ENCODE measurements around the gene RTKN. TPM values are rescaled to one million over a fixed set of nuclear protein-coding genes. Genes with fewer than 3 reads are reported as not detected.
A peak's percentile ranks its signal among the peaks of the same experiment; 100 is the strongest.

The RTKN gene
- total and polyA plus RNA-seq, 2 of the 13 experiments (the other 11 are each of a cell fraction or from before 2014, with no cell fraction given), result 159 to 166 TPM

DNA sequence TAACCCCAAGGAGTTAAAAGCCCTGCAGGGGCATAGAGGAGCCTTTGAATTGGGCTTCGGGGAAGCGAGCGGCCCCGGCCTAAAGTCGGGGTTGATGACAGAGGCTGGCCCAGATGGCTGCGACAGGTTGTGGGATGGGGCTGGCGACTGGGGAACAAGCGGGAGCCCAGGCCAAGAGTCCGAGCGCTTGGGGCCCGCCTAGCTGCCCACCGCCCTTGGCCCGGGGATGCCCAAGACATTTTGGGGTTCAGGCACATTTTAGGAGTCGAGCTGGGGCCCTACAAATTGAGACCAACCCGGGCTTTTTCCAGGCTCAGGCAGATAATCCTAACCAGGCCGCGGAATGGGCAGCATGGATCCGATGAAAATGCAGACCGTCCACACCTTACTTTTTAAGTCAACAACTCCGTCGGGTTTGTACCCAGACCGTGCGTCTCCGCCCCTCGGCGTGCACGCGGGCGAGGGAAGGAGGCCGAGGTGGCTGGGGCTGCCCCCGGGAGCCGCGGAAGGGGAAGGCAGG is 507 bp downstream of the RTKN start (continued):
- TF ChIP-seq, protein P1, sequence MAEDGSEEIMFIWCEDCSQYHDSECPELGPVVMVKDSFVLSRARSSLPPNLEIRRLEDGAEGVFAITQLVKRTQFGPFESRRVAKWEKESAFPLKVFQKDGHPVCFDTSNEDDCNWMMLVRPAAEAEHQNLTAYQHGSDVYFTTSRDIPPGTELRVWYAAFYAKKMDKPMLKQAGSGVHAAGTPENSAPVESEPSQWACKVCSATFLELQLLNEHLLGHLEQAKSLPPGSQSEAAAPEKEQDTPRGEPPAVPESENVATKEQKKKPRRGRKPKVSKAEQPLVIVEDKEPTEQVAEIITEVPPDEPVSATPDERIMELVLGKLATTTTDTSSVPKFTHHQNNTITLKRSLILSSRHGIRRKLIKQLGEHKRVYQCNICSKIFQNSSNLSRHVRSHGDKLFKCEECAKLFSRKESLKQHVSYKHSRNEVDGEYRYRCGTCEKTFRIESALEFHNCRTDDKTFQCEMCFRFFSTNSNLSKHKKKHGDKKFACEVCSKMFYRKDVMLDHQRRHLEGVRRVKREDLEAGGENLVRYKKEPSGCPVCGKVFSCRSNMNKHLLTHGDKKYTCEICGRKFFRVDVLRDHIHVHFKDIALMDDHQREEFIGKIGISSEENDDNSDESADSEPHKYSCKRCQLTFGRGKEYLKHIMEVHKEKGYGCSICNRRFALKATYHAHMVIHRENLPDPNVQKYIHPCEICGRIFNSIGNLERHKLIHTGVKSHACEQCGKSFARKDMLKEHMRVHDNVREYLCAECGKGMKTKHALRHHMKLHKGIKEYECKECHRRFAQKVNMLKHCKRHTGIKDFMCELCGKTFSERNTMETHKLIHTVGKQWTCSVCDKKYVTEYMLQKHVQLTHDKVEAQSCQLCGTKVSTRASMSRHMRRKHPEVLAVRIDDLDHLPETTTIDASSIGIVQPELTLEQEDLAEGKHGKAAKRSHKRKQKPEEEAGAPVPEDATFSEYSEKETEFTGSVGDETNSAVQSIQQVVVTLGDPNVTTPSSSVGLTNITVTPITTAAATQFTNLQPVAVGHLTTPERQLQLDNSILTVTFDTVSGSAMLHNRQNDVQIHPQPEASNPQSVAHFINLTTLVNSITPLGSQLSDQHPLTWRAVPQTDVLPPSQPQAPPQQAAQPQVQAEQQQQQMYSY (CRISPR knock-in tag; IDR thresholded peaks at IDR 0.05), result no peak
- no peak for TF ChIP-seq ZFY (CRISPR knock-in tag; IDR thresholded peaks at IDR 0.05)
- no peak for TF ChIP-seq ZC3H13 (CRISPR knock-in tag; IDR thresholded peaks at IDR 0.05)
- peak; percentile 13 for TF ChIP-seq PHF5A (CRISPR knock-in tag; IDR thresholded peaks at IDR 0.05; ENCODE audit: low read depth, unreplicated experiment)
- TF ChIP-seq ZNF468 (CRISPR knock-in tag; IDR thresholded peaks at IDR 0.05), result 0 out of 2 replicates have a peak, but pooled peaks have one; percentile 13
- TF ChIP-seq, protein P2, sequence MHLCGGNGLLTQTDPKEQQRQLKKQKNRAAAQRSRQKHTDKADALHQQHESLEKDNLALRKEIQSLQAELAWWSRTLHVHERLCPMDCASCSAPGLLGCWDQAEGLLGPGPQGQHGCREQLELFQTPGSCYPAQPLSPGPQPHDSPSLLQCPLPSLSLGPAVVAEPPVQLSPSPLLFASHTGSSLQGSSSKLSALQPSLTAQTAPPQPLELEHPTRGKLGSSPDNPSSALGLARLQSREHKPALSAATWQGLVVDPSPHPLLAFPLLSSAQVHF (CRISPR knock-in tag; IDR thresholded peaks at IDR 0.05), result 0 out of 2 replicates have a peak, but pooled peaks have one; percentile 15
- TF ChIP-seq HNF4G (IDR thresholded peaks at IDR 0.05; ENCODE audit: borderline replicate concordance, low read depth, low read length), result 0 out of 2 replicates have a peak, but pooled peaks have one; percentile 3
- TF ChIP-seq HNF4G (CRISPR knock-in tag; IDR thresholded peaks at IDR 0.05; ENCODE audit: borderline replicate concordance, low read depth), result peak; percentile 15; the same call in 1 of the 2 replicates
- no peak for TF ChIP-seq SRSF9 (IDR thresholded peaks at IDR 0.05; ENCODE audit: borderline replicate concordance, insufficient read depth, low read depth, low read length, poor library complexity, severe bottlenecking)
- TF ChIP-seq GPN1 (CRISPR knock-in tag; IDR thresholded peaks at IDR 0.05; ENCODE audit: borderline replicate concordance), result no peak
- TF ChIP-seq RORA (CRISPR knock-in tag; IDR thresholded peaks at IDR 0.05), result no peak
- 0 out of 2 replicates have a peak, but pooled peaks have one; percentile 7 for TF ChIP-seq NRL (CRISPR knock-in tag; IDR thresholded peaks at IDR 0.05; ENCODE audit: borderline replicate concordance)
- 0 out of 2 replicates have a peak, but pooled peaks have one; percentile 42 for TF ChIP-seq FOSL1 (CRISPR knock-in tag; IDR thresholded peaks at IDR 0.05; ENCODE audit: borderline replicate concordance)
- TF ChIP-seq SNAPC2 (CRISPR knock-in tag; IDR thresholded peaks at IDR 0.05), result peak; percentile 11; the same call in 1 of the 2 replicates
- TF ChIP-seq ZNF224 (CRISPR knock-in tag; IDR thresholded peaks at IDR 0.05), result 0 out of 2 replicates have a peak, but pooled peaks have one; percentile 11
- TF ChIP-seq HOXA9 (CRISPR knock-in tag; IDR thresholded peaks at IDR 0.05; ENCODE audit: borderline replicate concordance), result 0 out of 2 replicates have a peak, but pooled peaks have one; percentile 59
- no peak; the same call in 1 of the 2 replicates for TF ChIP-seq ZNF232 (CRISPR knock-in tag; IDR thresholded peaks at IDR 0.05; ENCODE audit: borderline replicate concordance)
- TF ChIP-seq, protein P3, sequence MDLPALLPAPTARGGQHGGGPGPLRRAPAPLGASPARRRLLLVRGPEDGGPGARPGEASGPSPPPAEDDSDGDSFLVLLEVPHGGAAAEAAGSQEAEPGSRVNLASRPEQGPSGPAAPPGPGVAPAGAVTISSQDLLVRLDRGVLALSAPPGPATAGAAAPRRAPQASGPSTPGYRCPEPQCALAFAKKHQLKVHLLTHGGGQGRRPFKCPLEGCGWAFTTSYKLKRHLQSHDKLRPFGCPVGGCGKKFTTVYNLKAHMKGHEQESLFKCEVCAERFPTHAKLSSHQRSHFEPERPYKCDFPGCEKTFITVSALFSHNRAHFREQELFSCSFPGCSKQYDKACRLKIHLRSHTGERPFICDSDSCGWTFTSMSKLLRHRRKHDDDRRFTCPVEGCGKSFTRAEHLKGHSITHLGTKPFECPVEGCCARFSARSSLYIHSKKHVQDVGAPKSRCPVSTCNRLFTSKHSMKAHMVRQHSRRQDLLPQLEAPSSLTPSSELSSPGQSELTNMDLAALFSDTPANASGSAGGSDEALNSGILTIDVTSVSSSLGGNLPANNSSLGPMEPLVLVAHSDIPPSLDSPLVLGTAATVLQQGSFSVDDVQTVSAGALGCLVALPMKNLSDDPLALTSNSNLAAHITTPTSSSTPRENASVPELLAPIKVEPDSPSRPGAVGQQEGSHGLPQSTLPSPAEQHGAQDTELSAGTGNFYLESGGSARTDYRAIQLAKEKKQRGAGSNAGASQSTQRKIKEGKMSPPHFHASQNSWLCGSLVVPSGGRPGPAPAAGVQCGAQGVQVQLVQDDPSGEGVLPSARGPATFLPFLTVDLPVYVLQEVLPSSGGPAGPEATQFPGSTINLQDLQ (CRISPR knock-in tag; IDR thresholded peaks at IDR 0.05), result 0 out of 2 replicates have a peak, but pooled peaks have one; percentile 2
